Mucosa of gallbladder (tissue), 1 donor: ENCODE data around the gene PHPT1. TPM values are rescaled to one million over a fixed set of nuclear protein-coding genes. Genes with fewer than 3 reads are reported as not detected.
"Not testable (repeated sequence)": the region's sequence is repeated elsewhere in the genome, so short reads cannot be mapped to it uniquely, and the experiment has no call there.

Source experiments
- DNase-seq: peaks from one replicate; pipeline ENCODE4 v3.0.0-alpha.2; 2020; ENCODE audit warnings: low spot score
- total RNA-seq: library from RNA; stranded (reverse); gene quantifications from one replicate; pipeline ENCODE4 v1.2.1, GENCODE V29; 2021
- donor health status: DM: no; HTN: no; CAD: no.

PHPT1 gene
- total RNA-seq: 150 TPM

- DNase-seq: peak; percentile 99
These were observed at the start of gene PHPT1 for GRCh38 chr9:136849038-136849959. Gene PHPT1, plus strand, starts transcription at chr9:136849409. Its CDS starts 22 bp downstream, at chr9:136849431.

- peak; percentile 85 for DNase-seq
These were observed 49.2 kb upstream of the PHPT1 start for GRCh38 chr9:136799854-136800657.

GRCh38 chr9:136802321-136802720, 46.9 kb upstream of the PHPT1 start:
- no peak for DNase-seq

GRCh38 chr9:136803009-136803550, 46.1 kb upstream of the PHPT1 start:
- not testable (repeated sequence) for DNase-seq

GRCh38 chr9:136803551-136804508, 45.4 kb upstream of the PHPT1 start:
- no peak for DNase-seq

- no peak for DNase-seq
These were observed 44.6 kb upstream of the PHPT1 start for GRCh38 chr9:136804509-136805206.

- DNase-seq: no peak
These were observed 43.9 kb upstream of the PHPT1 start for GRCh38 chr9:136805207-136805740.

- DNase-seq: no peak
These were observed 43.1 kb upstream of the PHPT1 start for GRCh38 chr9:136806067-136806466.

- no peak for DNase-seq
These were observed 42.5 kb upstream of the PHPT1 start for GRCh38 chr9:136806631-136807201.

- peak; percentile 78 for DNase-seq
These were observed 41.7 kb upstream of the PHPT1 start, which contains the start of gene RABL6 for GRCh38 chr9:136807281-136808074. Gene RABL6, plus strand, starts transcription at chr9:136807948. Its CDS starts 249 bp downstream, at chr9:136808197.

GRCh38 chr9:136808075-136808805, 41.0 kb upstream of the PHPT1 start:
- no peak for DNase-seq

GRCh38 chr9:136808806-136809158, 40.4 kb upstream of the PHPT1 start:
- DNase-seq: no peak

GRCh38 chr9:136814725-136815421, 34.3 kb upstream of the PHPT1 start:
- DNase-seq: no peak

GRCh38 chr9:136815422-136815782, 33.8 kb upstream of the PHPT1 start:
- no peak for DNase-seq

GRCh38 chr9:136820971-136821825, 28.0 kb upstream of the PHPT1 start:
- no peak for DNase-seq

GRCh38 chr9:136821826-136822544, 27.2 kb upstream of the PHPT1 start:
- DNase-seq: no peak
